ENCODE measurements around the gene ANLN. TPM values are rescaled to one million over a fixed set of nuclear protein-coding genes. Genes with fewer than 3 reads are reported as not detected.

The ANLN gene
- total and polyA plus RNA-seq, 9 of the 15 experiments (the other 6 are each of a cell fraction or from before 2014, with no cell fraction given): 18.1 to 66.2 (median 38.7) TPM

DNA sequence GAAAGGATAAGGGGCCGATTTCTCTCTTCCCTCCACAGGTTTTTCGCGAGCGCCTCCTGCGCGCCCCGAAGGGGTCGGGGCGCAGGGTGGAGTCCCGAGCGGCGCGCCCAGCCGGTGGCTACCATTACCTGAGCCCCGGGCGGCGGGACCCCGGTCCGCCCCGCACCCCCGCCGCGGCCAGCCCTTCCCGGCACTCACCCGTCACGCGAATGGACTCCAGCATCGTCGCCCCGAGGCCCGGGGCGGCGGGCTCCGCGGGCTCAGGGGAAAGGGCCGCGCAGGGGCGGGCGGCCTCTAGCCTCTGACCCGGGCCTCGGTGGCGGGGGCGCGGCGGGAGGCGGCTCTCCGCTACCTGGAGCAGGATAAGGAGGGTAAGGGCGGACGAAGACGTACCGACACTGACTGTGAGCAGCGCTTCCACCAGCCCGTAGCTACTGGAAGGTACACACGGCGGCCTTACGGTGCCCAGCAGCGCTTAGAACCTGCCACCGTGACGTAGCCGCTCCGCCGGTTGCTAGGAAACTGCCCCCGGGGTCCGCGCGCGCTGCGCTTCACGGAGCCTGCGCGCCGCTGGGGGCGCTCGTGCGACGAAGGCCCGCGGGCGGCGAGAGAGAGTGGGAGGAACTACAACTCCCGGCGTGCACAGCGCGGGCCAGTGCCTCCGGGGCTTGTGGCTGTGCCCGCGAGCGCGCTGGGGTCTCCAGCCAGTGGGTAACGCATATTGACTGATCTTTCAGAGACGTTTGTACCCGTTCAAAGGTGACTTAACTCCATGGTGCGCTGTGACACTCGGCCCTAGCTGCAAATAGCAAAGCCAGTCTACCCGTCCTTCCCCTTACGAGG lies 22.7 kb upstream of the ANLN start (continued):
- TF ChIP-seq FOXA1 (IDR thresholded peaks at IDR 0.05; ENCODE audit: borderline replicate concordance): no peak
- no peak for TF ChIP-seq ZNF644 (tag; IDR thresholded peaks at IDR 0.05; ENCODE audit: low read depth)
- TF ChIP-seq, protein P1, sequence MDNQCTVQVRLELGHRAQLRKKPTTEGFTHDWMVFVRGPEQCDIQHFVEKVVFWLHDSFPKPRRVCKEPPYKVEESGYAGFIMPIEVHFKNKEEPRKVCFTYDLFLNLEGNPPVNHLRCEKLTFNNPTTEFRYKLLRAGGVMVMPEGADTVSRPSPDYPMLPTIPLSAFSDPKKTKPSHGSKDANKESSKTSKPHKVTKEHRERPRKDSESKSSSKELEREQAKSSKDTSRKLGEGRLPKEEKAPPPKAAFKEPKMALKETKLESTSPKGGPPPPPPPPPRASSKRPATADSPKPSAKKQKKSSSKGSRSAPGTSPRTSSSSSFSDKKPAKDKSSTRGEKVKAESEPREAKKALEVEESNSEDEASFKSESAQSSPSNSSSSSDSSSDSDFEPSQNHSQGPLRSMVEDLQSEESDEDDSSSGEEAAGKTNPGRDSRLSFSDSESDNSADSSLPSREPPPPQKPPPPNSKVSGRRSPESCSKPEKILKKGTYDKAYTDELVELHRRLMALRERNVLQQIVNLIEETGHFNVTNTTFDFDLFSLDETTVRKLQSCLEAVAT (IDR thresholded peaks at IDR 0.05): no peak
- TF ChIP-seq NONO (IDR thresholded peaks at IDR 0.05; ENCODE audit: low read depth in 2 of 2, low read length in 1 of 2): peak in 1 of 2 experiments; percentile 28; a peak in 1 of 4 replicates
- TF ChIP-seq, protein P2, sequence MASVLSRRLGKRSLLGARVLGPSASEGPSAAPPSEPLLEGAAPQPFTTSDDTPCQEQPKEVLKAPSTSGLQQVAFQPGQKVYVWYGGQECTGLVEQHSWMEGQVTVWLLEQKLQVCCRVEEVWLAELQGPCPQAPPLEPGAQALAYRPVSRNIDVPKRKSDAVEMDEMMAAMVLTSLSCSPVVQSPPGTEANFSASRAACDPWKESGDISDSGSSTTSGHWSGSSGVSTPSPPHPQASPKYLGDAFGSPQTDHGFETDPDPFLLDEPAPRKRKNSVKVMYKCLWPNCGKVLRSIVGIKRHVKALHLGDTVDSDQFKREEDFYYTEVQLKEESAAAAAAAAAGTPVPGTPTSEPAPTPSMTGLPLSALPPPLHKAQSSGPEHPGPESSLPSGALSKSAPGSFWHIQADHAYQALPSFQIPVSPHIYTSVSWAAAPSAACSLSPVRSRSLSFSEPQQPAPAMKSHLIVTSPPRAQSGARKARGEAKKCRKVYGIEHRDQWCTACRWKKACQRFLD (CRISPR knock-in tag; IDR thresholded peaks at IDR 0.05): no peak
- no peak for TF ChIP-seq ZNF3 (CRISPR knock-in tag; IDR thresholded peaks at IDR 0.05)
- TF ChIP-seq ILF3 (IDR thresholded peaks at IDR 0.05; ENCODE audit: borderline replicate concordance): no peak
- TF ChIP-seq, protein P3, sequence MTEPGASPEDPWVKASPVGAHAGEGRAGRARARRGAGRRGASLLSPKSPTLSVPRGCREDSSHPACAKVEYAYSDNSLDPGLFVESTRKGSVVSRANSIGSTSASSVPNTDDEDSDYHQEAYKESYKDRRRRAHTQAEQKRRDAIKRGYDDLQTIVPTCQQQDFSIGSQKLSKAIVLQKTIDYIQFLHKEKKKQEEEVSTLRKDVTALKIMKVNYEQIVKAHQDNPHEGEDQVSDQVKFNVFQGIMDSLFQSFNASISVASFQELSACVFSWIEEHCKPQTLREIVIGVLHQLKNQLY (CRISPR knock-in tag; conservative IDR thresholded peaks at IDR 0.05): no peak
- TF ChIP-seq ZNF76 (CRISPR knock-in tag; IDR thresholded peaks at IDR 0.05; ENCODE audit: borderline replicate concordance): no peak
- TF ChIP-seq, protein P4, sequence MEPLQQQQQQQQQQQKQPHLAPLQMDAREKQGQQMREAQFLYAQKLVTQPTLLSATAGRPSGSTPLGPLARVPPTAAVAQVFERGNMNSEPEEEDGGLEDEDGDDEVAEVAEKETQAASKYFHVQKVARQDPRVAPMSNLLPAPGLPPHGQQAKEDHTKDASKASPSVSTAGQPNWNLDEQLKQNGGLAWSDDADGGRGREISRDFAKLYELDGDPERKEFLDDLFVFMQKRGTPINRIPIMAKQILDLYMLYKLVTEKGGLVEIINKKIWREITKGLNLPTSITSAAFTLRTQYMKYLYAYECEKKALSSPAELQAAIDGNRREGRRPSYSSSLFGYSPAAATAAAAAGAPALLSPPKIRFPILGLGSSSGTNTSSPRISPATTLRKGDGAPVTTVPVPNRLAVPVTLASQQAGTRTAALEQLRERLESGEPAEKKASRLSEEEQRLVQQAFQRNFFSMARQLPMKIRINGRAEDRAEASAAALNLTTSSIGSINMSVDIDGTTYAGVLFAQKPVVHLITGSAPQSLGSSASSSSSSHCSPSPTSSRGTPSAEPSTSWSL (CRISPR knock-in tag; IDR thresholded peaks at IDR 0.05; ENCODE audit: borderline replicate concordance): no peak
- no peak for TF ChIP-seq CBFB (CRISPR knock-in tag; IDR thresholded peaks at IDR 0.05)
- TF ChIP-seq, protein P5, sequence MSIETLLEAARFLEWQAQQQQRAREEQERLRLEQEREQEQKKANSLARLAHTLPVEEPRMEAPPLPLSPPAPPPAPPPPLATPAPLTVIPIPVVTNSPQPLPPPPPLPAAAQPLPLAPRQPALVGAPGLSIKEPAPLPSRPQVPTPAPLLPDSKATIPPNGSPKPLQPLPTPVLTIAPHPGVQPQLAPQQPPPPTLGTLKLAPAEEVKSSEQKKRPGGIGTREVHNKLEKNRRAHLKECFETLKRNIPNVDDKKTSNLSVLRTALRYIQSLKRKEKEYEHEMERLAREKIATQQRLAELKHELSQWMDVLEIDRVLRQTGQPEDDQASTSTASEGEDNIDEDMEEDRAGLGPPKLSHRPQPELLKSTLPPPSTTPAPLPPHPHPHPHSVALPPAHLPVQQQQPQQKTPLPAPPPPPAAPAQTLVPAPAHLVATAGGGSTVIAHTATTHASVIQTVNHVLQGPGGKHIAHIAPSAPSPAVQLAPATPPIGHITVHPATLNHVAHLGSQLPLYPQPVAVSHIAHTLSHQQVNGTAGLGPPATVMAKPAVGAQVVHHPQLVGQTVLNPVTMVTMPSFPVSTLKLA (conservative IDR thresholded peaks at IDR 0.05): peak; percentile 45 to 74; a peak in 3 of 4 replicates
- no peak for TF ChIP-seq KLF6 (CRISPR knock-in tag; IDR thresholded peaks at IDR 0.05; ENCODE audit: borderline replicate concordance)
- no peak for TF ChIP-seq ELF1 (tag; IDR thresholded peaks at IDR 0.05)
- TF ChIP-seq ZNF174 (CRISPR knock-in tag; IDR thresholded peaks at IDR 0.05): no peak
- TF ChIP-seq ZSCAN32 (CRISPR knock-in tag; IDR thresholded peaks at IDR 0.05): no peak
- no peak for TF ChIP-seq NR2C2 (CRISPR knock-in tag; IDR thresholded peaks at IDR 0.05)
- peak; percentile 87 for TF ChIP-seq NR2C2 (tag; IDR thresholded peaks at IDR 0.05)
- no peak for TF ChIP-seq ZNF668 (CRISPR knock-in tag; IDR thresholded peaks at IDR 0.05)
- TF ChIP-seq TEAD2 (tag; IDR thresholded peaks at IDR 0.05): no peak
- TF ChIP-seq FOXK1 (CRISPR knock-in tag; IDR thresholded peaks at IDR 0.05; ENCODE audit: borderline replicate concordance): 0 out of 2 replicates have a peak, but pooled peaks have one; percentile 42
